PC-3 (cell line): ENCODE measurements around the gene EMC9. TPM values are rescaled to one million over a fixed set of nuclear protein-coding genes. Genes with fewer than 3 reads are reported as not detected.

Source experiments
- ATAC-seq: fragments of 200-7000 bp; cut with Tn5 transposase; 2 replicates; pipeline ENCODE4 v1.9.1; 2020; ENCODE audit warnings: mild to moderate bottlenecking, moderate library complexity
- BruUV-seq: library from RNA; stranded (reverse); fragments of 400-500 nt; replicated peaks from 2 replicates; lab custom pipeline; 2021; lab: Mats Ljungman, UMichigan
- CTCF ChIA-PET: fragments of 300-600 bp; sonication (Branson Sonifier 250); formaldehyde crosslinking; loops from one replicate; lab custom pipeline; 2022; ENCODE audit warnings: antibody characterized with exemption; lab: Charles Lee
- POLR2A ChIA-PET: fragments of 300-600 bp; sonication (Branson Sonifier 250); formaldehyde crosslinking; loops from one replicate; lab custom pipeline; 2022; ENCODE audit warnings: antibody characterized with exemption; ENCODE audit not compliant: unreplicated experiment; lab: Charles Lee
- DNase-seq: peaks from one replicate; pipeline ENCODE4 v3.0.0-alpha.2; 2015
- H2AFZ ChIP-seq: fragments of 300-600 bp; sonication (generic); 2 replicates; pipeline ENCODE4 v1.6.0; 2016; ENCODE audit warnings: antibody characterized with exemption, low read length
- H3F3A ChIP-seq: fragments of 300-600 bp; sonication (generic); one replicate; pipeline ENCODE4 v1.6.0; 2017; ENCODE audit warnings: antibody characterized with exemption, low read length, control low read depth, mild to moderate bottlenecking; ENCODE audit not compliant: unreplicated experiment
- H3K27ac ChIP-seq: fragments of 300-600 bp; sonication (generic); 2 replicates; pipeline ENCODE4 v1.5.1; 2016; ENCODE audit warnings: mild to moderate bottlenecking, low read length
- H3K27me3 ChIP-seq: fragments of 300-600 bp; sonication (generic); 2 replicates; pipeline ENCODE4 v1.6.1; 2016; ENCODE audit warnings: low read length, mixed read lengths
- H3K36me3 ChIP-seq: fragments of 300-600 bp; sonication (generic); 2 replicates; pipeline ENCODE4 v1.6.1; 2016; ENCODE audit warnings: low read depth, mixed run types, low read length, mixed read lengths
- H3K4me1 ChIP-seq: fragments of 300-600 bp; sonication (generic); 2 replicates; pipeline ENCODE4 v1.5.1; 2016; ENCODE audit warnings: low read length; ENCODE audit not compliant: insufficient read depth
- H3K4me2 ChIP-seq: fragments of 300-600 bp; sonication (generic); 2 replicates; pipeline ENCODE4 v1.6.0; 2016; ENCODE audit warnings: low read length
- H3K4me3 ChIP-seq: fragments of 300-600 bp; sonication (generic); 2 replicates; pipeline ENCODE4 v1.5.1; 2016; ENCODE audit warnings: mild to moderate bottlenecking, low read length, mixed read lengths
- H3K79me2 ChIP-seq: fragments of 300-600 bp; sonication (generic); 2 replicates; pipeline ENCODE4 v1.6.1; 2017; ENCODE audit warnings: low read length, mixed read lengths
- H3K9ac ChIP-seq: fragments of 300-600 bp; sonication (generic); 2 replicates; pipeline ENCODE4 v1.6.0; 2016; ENCODE audit warnings: mild to moderate bottlenecking, low read length
- H3K9me2 ChIP-seq: fragments of 300-600 bp; sonication (generic); replicated peaks from 2 replicates; pipeline ENCODE4 v1.6.1; 2016; ENCODE audit warnings: mixed run types, low read length, mixed read lengths
- H3K9me3 ChIP-seq: fragments of 300-600 bp; sonication (generic); 2 replicates; pipeline ENCODE4 v1.6.1; 2016; ENCODE audit warnings: low read length, mixed read lengths
- H4K20me1 ChIP-seq: fragments of 300-600 bp; sonication (generic); 2 replicates; pipeline ENCODE4 v1.6.1; 2016; ENCODE audit warnings: low read length, mixed read lengths
- CTCF ChIP-seq: fragments of 300-600 bp; sonication (generic); conservative IDR thresholded peaks from 2 replicates; pipeline ENCODE4 v1.5.1; 2017; ENCODE audit warnings: antibody characterized with exemption, low read depth, mild to moderate bottlenecking, low read length
- EZH2 ChIP-seq: fragments of 300-600 bp; sonication (generic); IDR thresholded peaks from one replicate; pipeline ENCODE4 v1.6.1; 2017; ENCODE audit warnings: antibody characterized with exemption, mild to moderate bottlenecking, low read length; ENCODE audit not compliant: unreplicated experiment
- EZH2phosphoT487 ChIP-seq: fragments of 300-600 bp; sonication (generic); IDR thresholded peaks from 2 replicates; pipeline ENCODE4 v1.6.1; 2018; ENCODE audit warnings: mild to moderate bottlenecking, antibody characterized with exemption, low read length, borderline replicate concordance
- intact Hi-C: fragments of 100-400 bp; cut with micrococcal nuclease; formaldehyde crosslinking; loops from 2 replicates; pipeline ENCODE4 v1.9.0; 2023
- total RNA-seq: library from RNA; depleted of rRNA; stranded (reverse); fragments of >200 nt; gene quantifications from 2 replicates; pipeline ENCODE4 v1.2.3, GENCODE V29; 2014

The EMC9 gene
- total RNA-seq, 1 experiment from 2014 or later = 30.1 TPM

- H3K9me3 ChIP-seq = no peaks in the 10 kb centered on the region
- ATAC-seq = no peak
- no peak overlapping the region for H2AFZ ChIP-seq
- H3K79me2 ChIP-seq = no peaks in the 10 kb centered on the region
- H3K36me3 ChIP-seq = peaks cover 18% of the 10 kb centered on the region
- intact Hi-C loops = no loop called here
- peaks cover 13% of the 10 kb centered on the region for H3K4me1 ChIP-seq
- H3K9me2 ChIP-seq = no peaks in the 10 kb centered on the region
- CTCF ChIA-PET = interaction anchor here (1.1 kb wide), 1 partner anchor 53 kb away, joined by 3 read pairs; no protein-coding TSS in a partner anchor
- H3K9ac ChIP-seq = peak overlapping the region; percentile 46; the same call in 1 of the 2 replicates
- no peak overlapping the region for H3K27ac ChIP-seq
- no peaks in the 10 kb centered on the region for H3K27me3 ChIP-seq
- H3K4me3 ChIP-seq = peak overlapping the region; percentile 47; the same call in 1 of the 2 replicates
- H3F3A ChIP-seq = no peaks in the 10 kb centered on the region
- no peak for DNase-seq
- TF ChIP-seq EZH2phosphoT487 = no peak
- BruUV-seq = no TSS peak
- H4K20me1 ChIP-seq = no peaks in the 10 kb centered on the region
- POLR2A ChIA-PET = interaction anchor here (1.1 kb wide), 1 partner anchor 21 kb away, joined by 5 read pairs; the partner anchor contains the start of gene EMC9
- peak overlapping the region; percentile 65 for H3K4me2 ChIP-seq
These were observed 20.7 kb upstream of the EMC9 start for GRCh38 chr14:24162093-24162492.

GRCh38 chr14:24160850-24161804 is 19.7 kb upstream of the EMC9 start, which contains the start of gene IRF9:
TSS of gene IRF9 (plus strand) at chr14:24161265. CDS start at chr14:24162145, 880 bp downstream.
- H2AFZ ChIP-seq = peak within 1 kb of the TSS; percentile 30
- peak within 1 kb of the TSS; percentile 11 for H3K27ac ChIP-seq
- H3K9ac ChIP-seq = peak within 1 kb of the TSS; percentile 46
- no peaks in the 10 kb centered on the region for H3F3A ChIP-seq
- H3K4me1 ChIP-seq = peaks cover 13% of the 10 kb centered on the region
- ATAC-seq (peak; percentile 94), DNase-seq (peak; percentile 97)
- H3K4me3 ChIP-seq = peak within 1 kb of the TSS; percentile 47
- TSS peak; percentile 84 for BruUV-seq
- no peak for TF ChIP-seq EZH2phosphoT487
- TF ChIP-seq CTCF = peak; percentile 96
- no peaks in the 10 kb centered on the region for H3K27me3 ChIP-seq
- H3K9me2 ChIP-seq = no peaks in the 10 kb centered on the region
- H3K4me2 ChIP-seq = peak within 1 kb of the TSS; percentile 65
- H3K79me2 ChIP-seq = no peaks in the 10 kb centered on the region
- ChIA-PET CTCF (interaction anchor here (0.5 to 1.3 kb wide), 9 partner anchors 14 to 103 kb away, joined by 3 to 7 read pairs (median 4); partner anchors contain the start of genes DCAF11, NRL, PSME1 and RNF31), POLR2A (interaction anchor here (0.9 to 1.1 kb wide), 2 partner anchors 20 to 67 kb away, joined by 4 to 5 read pairs; partner anchors contain the start of gene EMC9)
- peaks cover 23% of the 10 kb centered on the region for H3K36me3 ChIP-seq
- intact Hi-C loops = loop anchor here (1.0 to 2.0 kb wide), 2 partner anchors 47 to 102 kb away; partner anchors contain the start of genes DCAF11 and NRL
- no peaks in the 10 kb centered on the region for H4K20me1 ChIP-seq
- H3K9me3 ChIP-seq = no peaks in the 10 kb centered on the region

- POLR2A ChIA-PET = interaction anchor here (0.5 to 0.9 kb wide), 2 partner anchors 55 to 67 kb away, joined by 3 to 4 read pairs; no protein-coding TSS in a partner anchor
- Histone ChIP-seq H3K4me2 (no peak overlapping the region), H3K36me3 (peaks cover 30% of the 10 kb centered on the region), H4K20me1 (no peaks in the 10 kb centered on the region), H3F3A (peaks cover 2% of the 10 kb centered on the region), H3K9me2 (no peaks in the 10 kb centered on the region), H3K9me3 (no peaks in the 10 kb centered on the region), H3K79me2 (no peaks in the 10 kb centered on the region), H3K27me3 (no peaks in the 10 kb centered on the region), H3K27ac (no peak overlapping the region), H3K9ac (no peak overlapping the region), H2AFZ (no peak overlapping the region), H3K4me1 (peaks cover 13% of the 10 kb centered on the region), H3K4me3 (no peak overlapping the region)
- intact Hi-C loops = loop anchor here (2.0 kb wide), 1 partner anchor 102 kb away; no protein-coding TSS in a partner anchor
- CTCF ChIA-PET = interaction anchor here (1.2 to 1.3 kb wide), 3 partner anchors 24 to 102 kb away, joined by 4 to 7 read pairs (median 7); partner anchors contain the start of genes DCAF11, NRL and PSME1
- DNase-seq (no peak), ATAC-seq (no peak)
- TF ChIP-seq EZH2 (no peak), EZH2phosphoT487 (no peak), CTCF (no peak)
- no TSS peak for BruUV-seq
These were observed 19.1 kb upstream of the EMC9 start for GRCh38 chr14:24160499-24160849.
